ENCODE data around the gene KLHL11. TPM values are rescaled to one million over a fixed set of nuclear protein-coding genes. Genes with fewer than 3 reads are reported as not detected.

Gene KLHL11
- total and polyA plus RNA-seq, 2 of the 8 experiments (the other 6 are each of a cell fraction or from before 2014, with no cell fraction given) = 4.2 to 13.7 TPM

DNA sequence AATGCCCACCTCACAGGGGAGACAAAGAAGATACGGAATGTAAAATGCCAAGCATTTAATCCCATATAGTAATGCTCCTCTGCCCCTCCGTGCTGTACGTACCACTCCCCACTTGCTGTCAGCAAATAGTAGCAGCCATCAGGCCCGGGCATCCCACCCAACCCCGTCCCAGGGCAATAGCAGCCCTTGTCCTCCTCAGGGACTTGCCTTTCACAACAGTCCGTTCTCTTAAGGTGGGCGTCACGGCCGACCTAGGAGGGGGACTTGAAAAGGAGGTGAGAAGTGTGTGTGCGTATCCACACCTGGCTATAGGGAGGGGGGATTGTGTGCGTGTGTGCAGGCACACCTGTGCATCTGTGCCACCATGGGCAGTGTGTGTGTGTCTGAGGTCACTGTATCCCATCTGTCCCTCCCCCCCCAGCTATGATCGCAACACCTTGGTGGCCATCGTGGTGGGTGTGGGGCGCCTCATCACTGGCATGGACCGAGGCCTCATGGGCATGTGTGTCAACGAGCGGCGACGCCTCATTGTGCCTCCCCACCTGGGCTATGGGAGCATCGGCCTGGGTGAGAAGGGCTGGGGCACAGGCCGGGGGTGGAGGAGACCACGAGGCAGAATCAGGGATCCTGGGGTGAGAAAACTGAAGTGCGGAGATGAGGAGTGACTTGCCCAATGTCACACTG lies 48.4 kb downstream of the KLHL11 start:
- Histone ChIP-seq H2BK20ac (ENCODE audit: low read length) (no peak overlapping the region), H4K5ac (ENCODE audit: insufficient read length, low read depth, low read length) (no peak overlapping the region), H3K23me2 (ENCODE audit: low read depth, low read length) (peaks cover 14% of the 10 kb centered on the region), H2BK15ac (ENCODE audit: low read length) (no peak overlapping the region), H2BK5ac (ENCODE audit: low read depth, low read length) (no peak overlapping the region; the same call in 1 of the 2 replicates), H3K27ac (ENCODE audit: low read depth, low read length) (no peak overlapping the region), H4K20me1 (replicated peaks in 1 of 2; ENCODE audit: control insufficient read depth in 1 of 2, insufficient read depth in 2 of 2, low read length in 2 of 2) (peaks cover 0 to 9% of the 10 kb centered on the region in 2 experiments), H3K9ac (replicated peaks in 1 of 4; ENCODE audit: extremely low read depth in 1 of 4, low read depth in 3 of 4, low read length in 3 of 4) (0 out of 7 replicates have a peak overlapping the region, but pooled peaks of 1 of the 4 experiments have one; percentile 17), H2AK5ac (ENCODE audit: low read depth, low read length) (no peak overlapping the region), H3K79me2 (ENCODE audit: control insufficient read depth in 1 of 2, insufficient read depth in 2 of 2, low read length in 2 of 2) (peaks cover 0 to 28% of the 10 kb centered on the region in 2 experiments; a peak in 2 of 4 replicates), H3K79me1 (ENCODE audit: low read depth, low read length) (peaks cover 15% of the 10 kb centered on the region), H3K27me3 (replicated peaks in 1 of 4; ENCODE audit: control insufficient read depth in 3 of 4, extremely low read depth in 1 of 4, insufficient read depth in 3 of 4, low read length in 3 of 4) (no peaks in the 10 kb centered on the region), H3K4me2 (ENCODE audit: insufficient read depth in 1 of 2, low read depth in 2 of 2, low read length in 2 of 2) (no peak overlapping the region), H3K4me1 (replicated peaks in 1 of 4; ENCODE audit: control insufficient read depth in 3 of 4, insufficient read depth in 4 of 4, low read length in 3 of 4) (peaks cover 0 to 34% (median 18%) of the 10 kb centered on the region in 4 experiments; a peak in 6 of 7 replicates), H3K23ac (ENCODE audit: insufficient read length) (no peak overlapping the region), H3K14ac (ENCODE audit: insufficient read length) (no peak overlapping the region), H3K4me3 (ENCODE audit: extremely low read depth in 1 of 4, insufficient read depth in 2 of 4, low read depth in 3 of 4, low read length in 4 of 4) (no peak overlapping the region), H2AFZ (ENCODE audit: low read length) (no peak overlapping the region), H2BK12ac (ENCODE audit: low read depth, low read length) (peak overlapping the region; percentile 35; the same call in 1 of the 2 replicates), H3K56ac (replicated peaks; ENCODE audit: insufficient read length, low read depth, low read length) (no peak overlapping the region), H4K91ac (replicated peaks; ENCODE audit: insufficient read length, low read length) (peak overlapping the region; percentile 13), H3K36me3 (ENCODE audit: control insufficient read depth in 2 of 4, insufficient read depth in 4 of 4, low read length in 3 of 4) (peaks cover 2 to 22% (median 3%) of the 10 kb centered on the region in 4 experiments; a peak in 2 of 8 replicates), H3K18ac (ENCODE audit: extremely low read depth, low read length) (no peak overlapping the region), H4K8ac (ENCODE audit: extremely low read depth, insufficient read depth, low read length) (no peak overlapping the region), H3K9me3 (ENCODE audit: insufficient read depth in 2 of 2, low read depth in 1 of 2, low read length in 1 of 2) (no peaks in the 10 kb centered on the region), H2BK120ac (replicated peaks; ENCODE audit: low read depth, low read length) (no peak overlapping the region), H3K4ac (replicated peaks; ENCODE audit: insufficient read length, low read depth, low read length) (no peak overlapping the region)
- ChIA-PET CTCF (ENCODE audit: partially characterized antibody) (interaction anchor here (0.5 to 2.9 kb wide), 3 partner anchors 15 to 38 kb away, joined by 3 to 15 read pairs (median 8); no protein-coding TSS in a partner anchor), POLR2A (ENCODE audit: partially characterized antibody) (interaction anchor here (1.2 to 2.9 kb wide), 4 partner anchors 9 to 128 kb away, joined by 4 to 12 read pairs (median 8); partner anchors contain the start of gene EIF1)
- no peak for DNase-seq (ENCODE audit: low read depth in 1 of 2, low spot score in 2 of 2)
- 92% methylated on average over 20 of the region's 23 CpGs; no CpG with 5 or more reads in 1 of the 2 experiments for WGBS, 2 experiments (ENCODE audit: extremely low coverage in 1 of 2, insufficient coverage in 1 of 2, insufficient read length in 1 of 2, insufficient replicate concordance in 2 of 2, low coverage in 1 of 2, low lambda C conversion rate in 2 of 2, missing lambda C conversion rate in 1 of 2)
- no peak for FAIRE-seq
- TF ChIP-seq NANOG (IDR thresholded peaks at IDR 0.05; ENCODE audit: insufficient read depth, low read depth, low read length, poor library complexity, severe bottlenecking) (no peak), RAD21 (IDR thresholded peaks at IDR 0.05 in 1 of 2, conservative IDR thresholded peaks at IDR 0.05 in 1 of 2; ENCODE audit: low read depth in 2 of 2, low read length in 2 of 2) (no peak), BACH1 (IDR thresholded peaks at IDR 0.05; ENCODE audit: low read length) (no peak), POU5F1 (IDR thresholded peaks at IDR 0.05; ENCODE audit: low read depth, low read length) (no peak), YY1 (IDR thresholded peaks at IDR 0.05; ENCODE audit: low read depth, low read length) (no peak)

Data from H1 (cell line).